ENCODE results near the gene AFMID. TPM values are rescaled to one million over a fixed set of nuclear protein-coding genes. Genes with fewer than 3 reads are reported as not detected.

Gene AFMID
- total and polyA plus RNA-seq, 2 donors from 2014 or later = 63.9 to 118 TPM

- Histone ChIP-seq H3K4me1 (ENCODE audit: control insufficient read depth in 2 of 3, insufficient read depth in 2 of 3, low read depth in 1 of 3, low read length in 3 of 3) (peaks cover 0 to 12% (median 0%) of the 10 kb centered on the region in 3 donors), H3K4me3 (ENCODE audit: low read length in 3 of 3) (peak overlapping the region; percentile 60 to 88 (median 69)), H3K9me3 (ENCODE audit: control insufficient read depth in 2 of 3, insufficient read depth in 1 of 3, low read length in 3 of 3) (no peaks in the 10 kb centered on the region), H3K27ac (ENCODE audit: low read depth in 2 of 2, low read length in 2 of 2) (peak overlapping the region; percentile 84 to 91), H3K9ac (ENCODE audit: low read length in 3 of 3) (peak overlapping the region; percentile 23 to 94 (median 52)), H3K27me3 (ENCODE audit: control insufficient read depth, insufficient read depth, low read length) (no peaks in the 10 kb centered on the region), H3K36me3 (ENCODE audit: control insufficient read depth in 2 of 3, insufficient read depth in 3 of 3, low read length in 3 of 3) (no peaks in the 10 kb centered on the region)
- no peak for FAIRE-seq
- intact Hi-C loops (cut with DNase I) = no loop called here
- peak; percentile 93 to 97 (median 94) for DNase-seq
- TF ChIP-seq, protein P1, sequence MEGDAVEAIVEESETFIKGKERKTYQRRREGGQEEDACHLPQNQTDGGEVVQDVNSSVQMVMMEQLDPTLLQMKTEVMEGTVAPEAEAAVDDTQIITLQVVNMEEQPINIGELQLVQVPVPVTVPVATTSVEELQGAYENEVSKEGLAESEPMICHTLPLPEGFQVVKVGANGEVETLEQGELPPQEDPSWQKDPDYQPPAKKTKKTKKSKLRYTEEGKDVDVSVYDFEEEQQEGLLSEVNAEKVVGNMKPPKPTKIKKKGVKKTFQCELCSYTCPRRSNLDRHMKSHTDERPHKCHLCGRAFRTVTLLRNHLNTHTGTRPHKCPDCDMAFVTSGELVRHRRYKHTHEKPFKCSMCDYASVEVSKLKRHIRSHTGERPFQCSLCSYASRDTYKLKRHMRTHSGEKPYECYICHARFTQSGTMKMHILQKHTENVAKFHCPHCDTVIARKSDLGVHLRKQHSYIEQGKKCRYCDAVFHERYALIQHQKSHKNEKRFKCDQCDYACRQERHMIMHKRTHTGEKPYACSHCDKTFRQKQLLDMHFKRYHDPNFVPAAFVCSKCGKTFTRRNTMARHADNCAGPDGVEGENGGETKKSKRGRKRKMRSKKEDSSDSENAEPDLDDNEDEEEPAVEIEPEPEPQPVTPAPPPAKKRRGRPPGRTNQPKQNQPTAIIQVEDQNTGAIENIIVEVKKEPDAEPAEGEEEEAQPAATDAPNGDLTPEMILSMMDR (IDR thresholded peaks at IDR 0.05; ENCODE audit: borderline replicate concordance, extremely low read depth, insufficient read depth) = no peak
Measured at GRCh38 chr17:78253946-78254672, 66.9 kb downstream of the AFMID start.

DNA sequence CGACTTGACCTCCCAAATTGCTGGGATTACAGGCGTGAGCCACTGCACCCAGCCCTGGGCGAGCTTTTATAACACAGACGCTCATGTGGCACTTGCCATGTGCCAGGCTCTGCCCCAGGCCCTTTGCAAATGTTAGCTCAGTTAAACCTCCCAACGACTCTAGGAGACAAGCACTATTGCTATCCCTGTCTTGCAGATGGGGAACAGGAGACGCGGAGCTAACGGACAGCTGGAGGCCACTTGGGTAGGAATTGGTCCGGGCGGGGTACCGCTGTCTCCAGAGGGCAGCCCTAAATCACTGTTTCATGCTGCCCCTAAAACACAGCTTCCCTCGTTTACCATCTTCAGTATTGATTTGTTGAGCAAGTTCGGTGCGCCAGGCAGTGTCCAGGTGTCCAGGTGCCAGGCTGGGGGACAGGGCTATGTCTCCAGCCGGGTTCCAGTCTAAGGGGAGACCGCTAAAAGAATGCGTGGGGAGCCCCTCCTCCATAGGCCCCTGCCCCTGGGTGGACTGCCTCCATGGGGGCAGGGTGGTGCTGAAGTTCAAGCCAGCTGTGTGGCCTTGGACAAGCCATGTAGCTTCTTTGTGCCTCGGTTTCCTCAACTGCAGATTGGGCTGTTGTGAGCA lies 68.0 kb downstream of the AFMID start:
- no peak for FAIRE-seq
- no peak overlapping the region for H3K4me3 ChIP-seq (ENCODE audit: low read length in 3 of 3)
- H3K4me1 ChIP-seq (ENCODE audit: control insufficient read depth in 2 of 3, insufficient read depth in 2 of 3, low read depth in 1 of 3, low read length in 3 of 3) = peaks cover 0 to 12% (median 0%) of the 10 kb centered on the region in 3 donors
- H3K27me3 ChIP-seq (ENCODE audit: control insufficient read depth, insufficient read depth, low read length) = no peaks in the 10 kb centered on the region
- intact Hi-C loops (cut with DNase I) = no loop called here
- no peaks in the 10 kb centered on the region for H3K36me3 ChIP-seq (ENCODE audit: control insufficient read depth in 2 of 3, insufficient read depth in 3 of 3, low read length in 3 of 3)
- H3K27ac ChIP-seq (ENCODE audit: low read depth in 2 of 2, low read length in 2 of 2) = no peak overlapping the region
- peak in 1 of 5 donors; percentile 70 for DNase-seq
- no peak overlapping the region for H3K9ac ChIP-seq (ENCODE audit: low read length in 3 of 3)
- no peaks in the 10 kb centered on the region for H3K9me3 ChIP-seq (ENCODE audit: control insufficient read depth in 2 of 3, insufficient read depth in 1 of 3, low read length in 3 of 3)
- TF ChIP-seq, protein P1 (IDR thresholded peaks at IDR 0.05; ENCODE audit: borderline replicate concordance, extremely low read depth, insufficient read depth) = no peak

DNA sequence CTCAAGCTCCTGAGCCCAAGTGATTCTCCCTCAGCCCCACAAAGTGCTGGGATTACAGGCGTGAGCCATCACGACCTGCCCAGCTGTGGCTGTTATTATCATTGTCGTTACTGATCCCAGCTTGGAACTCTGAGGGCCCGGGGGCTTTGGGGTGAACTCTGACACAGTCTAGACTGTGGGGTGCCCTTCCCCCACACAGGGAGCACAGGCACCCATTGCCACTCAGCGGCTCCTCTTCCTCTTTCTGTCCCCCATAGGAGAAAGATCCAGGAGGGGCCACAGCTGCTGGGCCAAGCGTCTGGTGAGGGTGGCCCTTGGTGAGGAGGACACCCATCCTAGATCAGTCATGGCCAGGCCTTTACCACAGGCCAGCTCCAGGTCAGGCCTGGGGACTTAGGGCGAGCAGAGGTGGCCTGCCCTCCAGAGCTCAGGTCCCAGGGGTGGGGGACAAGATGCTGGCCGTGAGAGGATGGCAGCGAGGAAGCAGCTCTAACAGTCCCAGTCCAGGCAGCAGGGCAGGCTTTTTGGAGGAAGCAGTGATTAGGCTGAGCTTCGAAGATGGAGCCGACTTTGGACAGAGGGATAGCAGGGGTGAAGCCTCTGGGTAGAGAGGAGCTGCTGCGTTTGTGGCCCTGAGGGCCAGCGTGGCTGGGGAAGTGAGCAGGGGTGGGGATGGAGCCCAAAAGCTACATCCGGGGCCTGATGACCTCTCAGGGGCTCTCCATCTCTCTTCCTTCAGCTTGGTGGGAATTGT lies 69.0 kb downstream of the AFMID start:
- no peak for DNase-seq
- Histone ChIP-seq H3K27ac (ENCODE audit: low read depth in 2 of 2, low read length in 2 of 2) (no peak overlapping the region), H3K27me3 (ENCODE audit: control insufficient read depth, insufficient read depth, low read length) (no peaks in the 10 kb centered on the region), H3K4me3 (ENCODE audit: low read length in 3 of 3) (no peak overlapping the region), H3K9me3 (ENCODE audit: control insufficient read depth in 2 of 3, insufficient read depth in 1 of 3, low read length in 3 of 3) (no peaks in the 10 kb centered on the region), H3K4me1 (ENCODE audit: control insufficient read depth in 2 of 3, insufficient read depth in 2 of 3, low read depth in 1 of 3, low read length in 3 of 3) (peaks cover 0 to 6% (median 0%) of the 10 kb centered on the region in 3 donors), H3K9ac (ENCODE audit: low read length in 3 of 3) (no peak overlapping the region), H3K36me3 (ENCODE audit: control insufficient read depth in 2 of 3, insufficient read depth in 3 of 3, low read length in 3 of 3) (no peaks in the 10 kb centered on the region)
- intact Hi-C loops (cut with DNase I) = no loop called here
- TF ChIP-seq, protein P1 (IDR thresholded peaks at IDR 0.05; ENCODE audit: borderline replicate concordance, extremely low read depth, insufficient read depth) = no peak
- no peak for FAIRE-seq
